Prostate gland (tissue), 2 donors: ENCODE measurements around the gene CHRD. TPM values are rescaled to one million over a fixed set of nuclear protein-coding genes. Genes with fewer than 3 reads are reported as not detected.

ENCODE experiments used
- DNase-seq: peaks from one replicate; pipeline ENCODE4 v3.0.0-alpha.2; 2019; ENCODE audit warnings: low spot score
- H3K27ac ChIP-seq, 2 donors: fragments of 200-600 bp; sonication (generic); 2 replicates each; pipeline ENCODE4 v1.5.1; 2017 to 2019
- H3K27me3 ChIP-seq: fragments of 200-600 bp; sonication (generic); replicated peaks from 2 replicates; pipeline ENCODE4 v1.5.1; 2019; ENCODE audit not compliant: insufficient read depth
- H3K36me3 ChIP-seq, 2 donors: fragments of 200-600 bp; sonication (generic); 1 replicate in 1 of 2; 2 replicates in 1 of 2; pipeline versions ENCODE4 v1.5.1 to v1.8.1; 2017 to 2019
- H3K4me1 ChIP-seq: fragments of 200-600 bp; sonication (generic); replicated peaks from 2 replicates; pipeline ENCODE4 v1.5.1; 2019
- H3K4me3 ChIP-seq, 2 donors: fragments of 200-600 bp; sonication (generic); 2 replicates each; pipeline ENCODE4 v1.5.1; 2017 to 2019
- H3K9me3 ChIP-seq: fragments of 200-600 bp; sonication (generic); 2 replicates; pipeline ENCODE4 v1.5.1; 2017
- CTCF ChIP-seq, 4 experiments: fragments of 200-600 bp in 2 of 4; fragments of 450-650 bp in 2 of 4; sonication (generic) in 2 of 4; IDR thresholded peaks; 1 replicate in 3 of 4; 2 replicates in 1 of 4; pipeline ENCODE4 v1.5.1; 2016 to 2019; ENCODE audit warnings: antibody characterized with exemption in 4 of 4, mild to moderate bottlenecking in 2 of 4, moderate library complexity in 2 of 4
- POLR2A ChIP-seq: fragments of 450-650 bp; IDR thresholded peaks from one replicate; pipeline ENCODE4 v1.6.1; 2016; ENCODE audit warnings: antibody characterized with exemption, mild to moderate bottlenecking
- POLR2AphosphoS5 ChIP-seq: sonication (generic); formaldehyde crosslinking; IDR thresholded peaks from one replicate; pipeline ENCODE4 v1.6.1; 2017; ENCODE audit warnings: antibody characterized with exemption
- WGBS: methylation state at CpG from one replicate; pipeline ENCODE4 v1.1.5; 2018; 5-methylcytosine and 5-hydroxymethylcytosine counted together
- intact Hi-C: fragments of 100-400 bp; cut with DNase I; formaldehyde crosslinking; loops from one replicate; pipeline ENCODE4 v1.14.2; 2022
- total RNA-seq, 2 donors: library from RNA; depleted of rRNA; stranded (reverse); fragments of >200 nt; gene quantifications; one replicate each; pipeline ENCODE4 v1.1.0, GENCODE V29; 2016

The CHRD gene
- total RNA-seq, 2 donors from 2014 or later: 2.5 to 8.0 TPM

- no peak for TF ChIP-seq POLR2AphosphoS5
- TF ChIP-seq CTCF (IDR thresholded peaks at IDR 0.05): no peak
- no peak for TF ChIP-seq POLR2A
- Histone ChIP-seq H3K27ac (no peak overlapping the region), H3K4me3 (no peak overlapping the region), H3K27me3 (no peaks in the 10 kb centered on the region), H3K36me3 (no peaks in the 10 kb centered on the region), H3K4me1 (peaks cover 9% of the 10 kb centered on the region), H3K9me3 (no peaks in the 10 kb centered on the region)
- intact Hi-C loops: no loop called here
- DNase-seq: no peak
- WGBS: 77% methylated on average over 7 of the region's 7 CpGs
Observed at GRCh38 chr3:184341925-184342324, 37.9 kb upstream of the CHRD start.

DNA sequence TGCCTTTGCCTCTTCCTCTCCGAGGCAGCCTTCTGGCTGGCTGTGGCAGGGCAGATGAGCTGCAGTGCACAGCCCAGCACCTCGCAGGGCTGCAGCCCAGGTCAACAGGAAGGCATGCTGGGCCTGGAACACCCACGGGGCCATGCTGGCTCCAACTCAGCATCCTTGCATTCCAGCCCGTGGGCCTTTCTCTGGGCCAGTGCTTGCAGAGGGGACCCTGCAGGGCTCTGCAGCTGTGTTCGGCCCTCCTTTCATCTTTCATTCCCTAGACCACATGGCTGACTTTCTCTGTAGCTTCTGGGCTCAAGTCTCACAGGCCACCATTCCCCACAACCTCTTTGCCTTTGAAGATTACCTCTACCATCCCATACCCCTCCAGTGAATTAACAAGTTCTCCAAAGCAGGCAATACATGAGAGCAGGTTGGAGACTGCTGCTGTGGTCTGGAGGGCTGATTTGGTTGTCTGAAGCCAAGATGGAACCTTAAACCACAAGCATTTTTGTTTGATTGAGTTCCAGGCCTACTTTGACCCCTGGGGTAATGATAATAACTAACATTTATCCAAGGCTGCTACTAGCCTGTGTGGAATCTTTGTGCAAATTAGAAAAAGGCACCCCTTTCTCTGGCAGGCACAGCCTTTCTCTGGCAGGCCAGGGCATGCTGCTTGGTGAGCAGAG, 36.5 kb upstream of the CHRD start:
- no peak overlapping the region for H3K4me3 ChIP-seq
- no peaks in the 10 kb centered on the region for H3K9me3 ChIP-seq
- H3K36me3 ChIP-seq: no peaks in the 10 kb centered on the region
- intact Hi-C loops: no loop called here
- DNase-seq: no peak
- WGBS: 63% methylated on average over 5 of the region's 5 CpGs
- no peaks in the 10 kb centered on the region for H3K27me3 ChIP-seq
- peaks cover under 1% of the 10 kb centered on the region for H3K4me1 ChIP-seq
- H3K27ac ChIP-seq: no peak overlapping the region
- TF ChIP-seq CTCF (IDR thresholded peaks at IDR 0.05): no peak
- no peak for TF ChIP-seq POLR2AphosphoS5
- no peak for TF ChIP-seq POLR2A

- TF ChIP-seq POLR2A: no peak
- no peak for TF ChIP-seq POLR2AphosphoS5
- no peak for TF ChIP-seq CTCF (IDR thresholded peaks at IDR 0.05)
- Histone ChIP-seq H3K27ac (no peak overlapping the region), H3K4me3 (no peak overlapping the region), H3K36me3 (no peaks in the 10 kb centered on the region), H3K27me3 (no peaks in the 10 kb centered on the region), H3K4me1 (no peaks in the 10 kb centered on the region), H3K9me3 (no peaks in the 10 kb centered on the region)
- no peak for DNase-seq
- 71% methylated on average over 18 of the region's 24 CpGs for WGBS
- intact Hi-C loops: no loop called here
Observed at GRCh38 chr3:184344579-184345316, 35.1 kb upstream of the CHRD start.

- H3K4me3 ChIP-seq: no peak overlapping the region
- TF ChIP-seq CTCF (IDR thresholded peaks at IDR 0.05): peak in 3 of 4 experiments; percentile 37 to 69 (median 62)
- TF ChIP-seq POLR2AphosphoS5: peak; percentile 87
- TF ChIP-seq POLR2A: no peak
- intact Hi-C loops: no loop called here
- peak; percentile 73 for DNase-seq
- 37% methylated on average over 14 of the region's 14 CpGs for WGBS
- no peaks in the 10 kb centered on the region for H3K4me1 ChIP-seq
- H3K27me3 ChIP-seq: no peaks in the 10 kb centered on the region
- no peaks in the 10 kb centered on the region for H3K36me3 ChIP-seq
- H3K9me3 ChIP-seq: no peaks in the 10 kb centered on the region
- peak overlapping the region; percentile 8 to 18 for H3K27ac ChIP-seq
Observed at GRCh38 chr3:184345317-184346144, 34.3 kb upstream of the CHRD start.
